A549 (cell line): ENCODE data around the gene RBM39. TPM values are rescaled to one million over a fixed set of nuclear protein-coding genes. Genes with fewer than 3 reads are reported as not detected.
"Not testable (repeated sequence)": the region's sequence is repeated elsewhere in the genome, so short reads cannot be mapped to it uniquely, and the experiment has no call there.

Experiments used
- ATAC-seq, 2 experiments: fragments of 200-7000 bp in 1 of 2; fragments of >200 bp in 1 of 2; cut with Nextera tagmentation in 1 of 2; cut with Tn5 transposase in 1 of 2; 3 replicates each; pipeline versions ENCODE4 v1.8.0 to v1.9.1; 2018 to 2020; ENCODE audit warnings: mild to moderate bottlenecking in 1 of 2, moderate library complexity in 1 of 2
- CTCF ChIA-PET: fragments of 300-600 bp; sonication (Branson Sonifier 250); formaldehyde crosslinking; extraction: SDS; loops from one replicate; lab custom pipeline; 2021; ENCODE audit warnings: antibody characterized with exemption, inconsistent platforms; lab: Yijun Ruan, JAX
- POLR2A ChIA-PET: fragments of 350-600 bp; formaldehyde crosslinking; extraction: SDS; loops from one replicate; lab custom pipeline; 2021; ENCODE audit warnings: antibody characterized with exemption, inconsistent platforms; lab: Yijun Ruan, JAX
- DNase-seq, 2 experiments: peaks; one replicate each; pipeline versions ENCODE4 v3.0.0 to v3.0.0-alpha.2; 2011 to 2016; ENCODE audit warnings: low read depth in 1 of 2, low spot score in 1 of 2
- FAIRE-seq: peaks from 2 replicates; lab custom pipeline; 2011; peaks lifted over from hg19 to GRCh38; lab: Jason Lieb, UNC
- H3K27ac ChIP-seq, 2 experiments: fragments of >200 bp; sonication (Bioruptor Twin); formaldehyde crosslinking; 3 replicates each; pipeline ENCODE4 v1.5.1; 2016 to 2017
- H3K4me1 ChIP-seq: fragments of >200 bp; sonication (Bioruptor Twin); formaldehyde crosslinking; 3 replicates; pipeline ENCODE4 v1.6.1; 2016
- H3K4me2 ChIP-seq: fragments of >200 bp; sonication (Bioruptor Twin); formaldehyde crosslinking; 3 replicates; pipeline ENCODE4 v1.6.1; 2016
- H3K4me3 ChIP-seq: fragments of >200 bp; sonication (Bioruptor Twin); formaldehyde crosslinking; 3 replicates; pipeline ENCODE4 v1.5.1; 2016
- H3K9me3 ChIP-seq: fragments of >200 bp; sonication (Bioruptor Twin); formaldehyde crosslinking; 3 replicates; pipeline ENCODE4 v1.6.1; 2016
- BCL3 ChIP-seq: fragments of >200 bp; sonication (Bioruptor Twin); formaldehyde crosslinking; IDR thresholded peaks from 3 replicates; pipeline ENCODE4 v1.6.1; 2016
- BHLHE40 ChIP-seq: IDR thresholded peaks from 2 replicates; pipeline ENCODE4 v1.6.1; 2012; ENCODE audit warnings: low read depth, low read length, inconsistent platforms
- E2F6 ChIP-seq: IDR thresholded peaks from 2 replicates; pipeline ENCODE4 v1.6.1; 2012; ENCODE audit warnings: low read depth, borderline replicate concordance
- EHF ChIP-seq: fragments of 250-450 bp; sonication (Bioruptor Pico); IDR thresholded peaks from 2 replicates; pipeline ENCODE4 v1.5.0; 2020; ENCODE audit warnings: mild to moderate bottlenecking
- HMGXB4 ChIP-seq: fragments of 250-450 bp; sonication (Bioruptor Pico); IDR thresholded peaks from 2 replicates; pipeline ENCODE4 v1.5.0; 2021; ENCODE audit warnings: mild to moderate bottlenecking, moderate library complexity, borderline replicate concordance
- HOXA7 ChIP-seq: fragments of 250-450 bp; sonication (Bioruptor Pico); IDR thresholded peaks from 2 replicates; pipeline ENCODE4 v1.5.0; 2020; ENCODE audit warnings: mild to moderate bottlenecking, moderate library complexity
- MAFK ChIP-seq: fragments of 450-650 bp; IDR thresholded peaks from 2 replicates; pipeline ENCODE4 v1.6.1; 2014; ENCODE audit not compliant: partially characterized antibody
- MYC ChIP-seq: IDR thresholded peaks from 2 replicates; pipeline ENCODE4 v1.6.1; 2012; ENCODE audit warnings: mild to moderate bottlenecking, inconsistent platforms, low read length, improper control_type of control experiment, borderline replicate concordance
- NFE2L2 ChIP-seq: fragments of 150-350 bp; conservative IDR thresholded peaks from 2 replicates; pipeline ENCODE4 v1.6.1; 2014; ENCODE audit warnings: low read length
- PBX3 ChIP-seq: IDR thresholded peaks from 2 replicates; pipeline ENCODE4 v1.6.1; 2012
- POLR2AphosphoS2 ChIP-seq: conservative IDR thresholded peaks from 2 replicates; pipeline ENCODE4 v1.6.1; 2012; ENCODE audit warnings: low read length, improper control_type of control experiment, inconsistent platforms
- RNF2 ChIP-seq: fragments of 200-600 bp; sonication (generic); IDR thresholded peaks from 2 replicates; pipeline ENCODE4 v1.6.1; 2016; ENCODE audit warnings: low read depth, mild to moderate bottlenecking, antibody characterized with exemption, moderate library complexity, borderline replicate concordance
- SREBF2 ChIP-seq: fragments of 450-650 bp; IDR thresholded peaks from 2 replicates; pipeline ENCODE4 v1.6.1; 2014; ENCODE audit warnings: mild to moderate bottlenecking, moderate library complexity
- ZNF302 ChIP-seq: fragments of 250-450 bp; sonication (Bioruptor Pico); IDR thresholded peaks from 2 replicates; pipeline ENCODE4 v1.9.0; 2021; ENCODE audit warnings: inconsistent platforms, mild to moderate bottlenecking, moderate library complexity
- WGBS: methylation state at CpG from one replicate; pipeline ENCODE4 v1.1.6; 2017; ENCODE audit errors: missing lambda C conversion rate; 5-methylcytosine and 5-hydroxymethylcytosine counted together
- polyA plus RNA-seq, 4 experiments: library from polyadenylated mRNA; depleted of rRNA in 3 of 4; stranded (reverse); fragments of >200 nt; fragmentation: RNase III in 1 of 4; extraction: RNeasy Plus Mini Kit Qiagen cat#74134 plus additional on column Dnase treatment in 1 of 4; gene quantifications; 2 replicates in 3 of 4; 3 replicates in 1 of 4; pipeline ENCODE4 v1.2.3, GENCODE V29; 2011 to 2017

Gene RBM39
- polyA plus RNA-seq, 2 of the 4 experiments (the other 2 are of a cell fraction), result 127 to 212 TPM

GRCh38 chr20:35709259-35709658 lies 32.8 kb downstream of the RBM39 start (continued):
- TF ChIP-seq HMGXB4 (CRISPR knock-in tag), result no peak
- no peak for TF ChIP-seq BCL3
- TF ChIP-seq MAFK, result no peak
- no peak for TF ChIP-seq HOXA7 (CRISPR knock-in tag)
- no peak for TF ChIP-seq EHF (CRISPR knock-in tag)
- no peak for TF ChIP-seq MYC
- no peak for TF ChIP-seq RNF2

GRCh38 chr20:35708502-35708901 lies 33.6 kb downstream of the RBM39 start:
- Histone ChIP-seq H3K4me3 (no peak overlapping the region), H3K27ac (no peak overlapping the region), H3K9me3 (no peaks in the 10 kb centered on the region), H3K4me1 (peaks cover 20% of the 10 kb centered on the region; the same call in 1 of the 3 replicates), H3K4me2 (no peak overlapping the region)
- POLR2A ChIA-PET, result interaction anchor here (0.9 to 1.9 kb wide), 3 partner anchors 9 to 245 kb away, joined by 5 to 8 read pairs (median 6); partner anchors contain the start of genes NFS1, ROMO1 and SCAND1
- no peak for ATAC-seq
- TF ChIP-seq BHLHE40 (no peak), ZNF302 (CRISPR knock-in tag) (no peak), RNF2 (no peak), E2F6 (no peak), PBX3 (no peak), NFE2L2 (no peak), SREBF2 (no peak)
- no peak for DNase-seq
- WGBS, result 70% methylated on average over 1 of the region's 1 CpG
- CTCF ChIA-PET, result interaction anchor here (1.5 to 3.7 kb wide), 3 partner anchors 11 to 176 kb away, joined by 5 to 15 read pairs (median 8); no protein-coding TSS in a partner anchor
- FAIRE-seq, result no peak

- not testable (repeated sequence) for ATAC-seq, H3K4me3 ChIP-seq, DNase-seq, H3K27ac ChIP-seq, H3K9me3 ChIP-seq, H3K4me2 ChIP-seq, FAIRE-seq
- POLR2A ChIA-PET, result interaction anchor here (1.9 kb wide), 1 partner anchor 8 kb away, joined by 8 read pairs; the partner anchor contains the start of genes NFS1 and ROMO1
- CTCF ChIA-PET, result interaction anchor here (0.8 to 2.1 kb wide), 4 partner anchors 10 to 247 kb away, joined by 3 to 5 read pairs (median 5); partner anchors contain the start of gene SCAND1
- H3K4me1 ChIP-seq, result peaks cover 22% of the 10 kb centered on the region; the same call in 2 of the 3 replicates
- WGBS, result 93% methylated on average over 17 of the region's 17 CpGs
Observed at GRCh38 chr20:35706591-35707529, 35.2 kb downstream of the RBM39 start.

- not testable (repeated sequence) for H3K27ac ChIP-seq, H3K4me2 ChIP-seq, H3K9me3 ChIP-seq, DNase-seq, H3K4me3 ChIP-seq, FAIRE-seq, ATAC-seq
- H3K4me1 ChIP-seq, result peaks cover 19% of the 10 kb centered on the region; the same call in 2 of the 3 replicates
- POLR2A ChIA-PET, result interaction anchor here (0.6 kb wide), 1 partner anchor 24 kb away, joined by 3 read pairs; no protein-coding TSS in a partner anchor
- CTCF ChIA-PET, result interaction anchor here (0.6 to 2.1 kb wide), 6 partner anchors 9 to 248 kb away, joined by 3 to 7 read pairs (median 5); partner anchors contain the start of gene SCAND1
- 90% methylated on average over 11 of the region's 11 CpGs for WGBS
- 0 out of 2 replicates have a peak, but pooled peaks have one; percentile 71 for TF ChIP-seq POLR2AphosphoS2
Observed at GRCh38 chr20:35705894-35706293, 36.2 kb downstream of the RBM39 start.
